DOHH2 (cell line): ENCODE data around the gene EPB41L1.

ENCODE experiments used
- CTCF ChIP-seq: fragments of 200-600 bp; sonication (generic); IDR thresholded peaks from one replicate; pipeline ENCODE4 v1.5.1; 2014; ENCODE audit warnings: antibody characterized with exemption, mild to moderate bottlenecking, low read depth, low read length; ENCODE audit not compliant: poor library complexity, severe bottlenecking
- EZH2phosphoT487 ChIP-seq: fragments of 200-600 bp; sonication (generic); IDR thresholded peaks from 2 replicates; pipeline ENCODE4 v1.6.1; 2017; ENCODE audit warnings: borderline replicate concordance, mild to moderate bottlenecking, antibody characterized with exemption, low read length, moderate library complexity, mixed read lengths

- TF ChIP-seq CTCF (no peak), EZH2phosphoT487 (no peak)
These were observed 8.4 kb upstream of the EPB41L1 start for GRCh38 chr20:36145877-36146707.
